H1 (cell line): ENCODE results near the gene HS6ST2. TPM values are rescaled to one million over a fixed set of nuclear protein-coding genes. Genes with fewer than 3 reads are reported as not detected.

ENCODE experiments used
- CTCF ChIA-PET: fragments of 300-600 bp; sonication (Branson Sonifier 250); formaldehyde crosslinking; loops from one replicate; lab custom pipeline; 2021; ENCODE audit not compliant: partially characterized antibody; lab: Charles Lee
- POLR2A ChIA-PET: fragments of 300-600 bp; sonication (Branson Sonifier 250); formaldehyde crosslinking; loops from one replicate; lab custom pipeline; 2021; ENCODE audit warnings: inconsistent platforms; ENCODE audit not compliant: partially characterized antibody; lab: Charles Lee
- DNase-seq, 2 experiments: peaks; one replicate each; pipeline versions ENCODE4 v3.0.0 to v3.0.0-alpha.2; 2010 to 2022; ENCODE audit warnings: low spot score in 2 of 2, low read depth in 1 of 2, mixed read lengths in 1 of 2
- FAIRE-seq: peaks from 2 replicates; lab custom pipeline; 2011; peaks lifted over from hg19 to GRCh38; lab: Jason Lieb, UNC
- H2AFZ ChIP-seq: 2 replicates; pipeline ENCODE4 v1.8.1; 2012; ENCODE audit warnings: low read length, inconsistent platforms
- H2AK5ac ChIP-seq: 2 replicates; pipeline ENCODE4 v1.6.1; 2013; ENCODE audit warnings: low read depth, low read length
- H2BK120ac ChIP-seq: replicated peaks from 2 replicates; pipeline ENCODE3; 2013; ENCODE audit warnings: low read depth, low read length, inconsistent platforms
- H2BK12ac ChIP-seq: 2 replicates; pipeline ENCODE4 v1.6.1; 2013; ENCODE audit warnings: low read depth, low read length
- H2BK15ac ChIP-seq: 2 replicates; pipeline ENCODE4 v1.6.1; 2013; ENCODE audit warnings: low read length
- H2BK20ac ChIP-seq: 2 replicates; pipeline ENCODE4 v1.6.1; 2013; ENCODE audit warnings: low read length
- H2BK5ac ChIP-seq: 2 replicates; pipeline ENCODE4 v1.6.1; 2013; ENCODE audit warnings: low read depth, low read length
- H3K14ac ChIP-seq: 2 replicates; pipeline ENCODE4 v1.6.1; 2013; ENCODE audit warnings: inconsistent platforms; ENCODE audit not compliant: insufficient read length
- H3K18ac ChIP-seq: 2 replicates; pipeline ENCODE4 v1.6.1; 2013; ENCODE audit warnings: low read length; ENCODE audit errors: extremely low read depth
- H3K23ac ChIP-seq: 2 replicates; pipeline ENCODE4 v1.6.1; 2013; ENCODE audit warnings: inconsistent platforms; ENCODE audit not compliant: insufficient read length
- H3K23me2 ChIP-seq: 2 replicates; pipeline ENCODE4 v1.6.1; 2013; ENCODE audit warnings: low read depth, low read length
- H3K27ac ChIP-seq: 2 replicates; pipeline ENCODE4 v1.6.1; 2011; ENCODE audit warnings: low read depth, low read length, inconsistent platforms
- H3K27me3 ChIP-seq, 4 experiments: replicated peaks in 1 of 4; 1 replicate in 1 of 4; 2 replicates in 3 of 4; pipeline versions ENCODE4 v1.6.1 to v1.8.1; 2011 to 2013; ENCODE audit warnings: low read length in 3 of 4, mild to moderate bottlenecking in 3 of 4, inconsistent platforms in 2 of 4, mixed read lengths in 2 of 4, moderate library complexity in 1 of 4; ENCODE audit not compliant: control insufficient read depth in 3 of 4, insufficient read depth in 3 of 4; ENCODE audit errors: extremely low read depth in 1 of 4
- H3K36me3 ChIP-seq, 4 experiments: 2 replicates each; pipeline versions ENCODE4 v1.6.1 to v1.8.1; 2011 to 2013; ENCODE audit warnings: mild to moderate bottlenecking in 4 of 4, low read length in 3 of 4, moderate library complexity in 2 of 4, control low read depth in 1 of 4, inconsistent platforms in 1 of 4; ENCODE audit not compliant: insufficient read depth in 4 of 4, control insufficient read depth in 2 of 4
- H3K4ac ChIP-seq: replicated peaks from 2 replicates; pipeline ENCODE3; 2013; ENCODE audit warnings: low read length, low read depth, mixed read lengths, inconsistent platforms; ENCODE audit not compliant: insufficient read length
- H3K4me1 ChIP-seq, 4 experiments: replicated peaks in 1 of 4; 1 replicate in 1 of 4; 2 replicates in 3 of 4; pipeline versions ENCODE4 v1.6.1 to v1.8.1; 2011 to 2013; ENCODE audit warnings: low read length in 3 of 4, inconsistent platforms in 2 of 4, mixed read lengths in 1 of 4; ENCODE audit not compliant: insufficient read depth in 4 of 4, control insufficient read depth in 3 of 4
- H3K4me2 ChIP-seq, 2 experiments: 2 replicates each; pipeline versions ENCODE4 v1.6.1 to v1.8.1; 2011 to 2013; ENCODE audit warnings: low read depth in 2 of 2, low read length in 2 of 2, control low read depth in 1 of 2, inconsistent platforms in 1 of 2, mild to moderate bottlenecking in 1 of 2; ENCODE audit not compliant: insufficient read depth in 1 of 2
- H3K4me3 ChIP-seq, 4 experiments: fragments of 200-600, 300-600 bp in 1 of 4; sonication (generic), shearing (Covaris generic), sonication (Bioruptor Twin) in 1 of 4; 2 replicates each; pipeline versions ENCODE4 v1.5.1 to v1.8.1; 2011 to 2016; ENCODE audit warnings: low read length in 4 of 4, low read depth in 3 of 4, control low read depth in 2 of 4, inconsistent platforms in 2 of 4, mild to moderate bottlenecking in 2 of 4, mixed read lengths in 1 of 4, moderate library complexity in 1 of 4; ENCODE audit not compliant: insufficient read depth in 2 of 4; ENCODE audit errors: extremely low read depth in 1 of 4
- H3K56ac ChIP-seq: replicated peaks from 2 replicates; pipeline ENCODE3; 2013; ENCODE audit warnings: low read depth, mild to moderate bottlenecking, mixed read lengths, low read length, inconsistent platforms; ENCODE audit not compliant: insufficient read length
- H3K79me1 ChIP-seq: 2 replicates; pipeline ENCODE4 v1.6.1; 2013; ENCODE audit warnings: low read depth, low read length, control low read depth
- H3K79me2 ChIP-seq, 2 experiments: 2 replicates each; pipeline versions ENCODE4 v1.6.1 to v1.8.1; 2012 to 2013; ENCODE audit warnings: low read length in 2 of 2, mild to moderate bottlenecking in 2 of 2, inconsistent platforms in 1 of 2; ENCODE audit not compliant: insufficient read depth in 2 of 2, control insufficient read depth in 1 of 2
- H3K9ac ChIP-seq, 4 experiments: replicated peaks in 1 of 4; 1 replicate in 1 of 4; 2 replicates in 3 of 4; pipeline versions ENCODE4 v1.6.1 to v1.8.1; 2011 to 2013; ENCODE audit warnings: low read depth in 3 of 4, low read length in 3 of 4, control low read depth in 2 of 4, mild to moderate bottlenecking in 2 of 4, moderate library complexity in 2 of 4, inconsistent platforms in 1 of 4; ENCODE audit errors: extremely low read depth in 1 of 4
- H3K9me3 ChIP-seq, 2 experiments: 2 replicates each; pipeline versions ENCODE4 v1.6.1 to v1.8.1; 2012 to 2013; ENCODE audit warnings: mild to moderate bottlenecking in 2 of 2, moderate library complexity in 2 of 2, control low read depth in 1 of 2, inconsistent platforms in 1 of 2, low read depth in 1 of 2, low read length in 1 of 2, mixed read lengths in 1 of 2; ENCODE audit not compliant: insufficient read depth in 2 of 2
- H4K20me1 ChIP-seq, 2 experiments: replicated peaks in 1 of 2; 2 replicates each; pipeline versions ENCODE3 to v1.8.1; 2011 to 2013; ENCODE audit warnings: inconsistent platforms in 2 of 2, low read length in 2 of 2, mild to moderate bottlenecking in 1 of 2; ENCODE audit not compliant: insufficient read depth in 2 of 2, control insufficient read depth in 1 of 2
- H4K5ac ChIP-seq: 2 replicates; pipeline ENCODE4 v1.6.1; 2013; ENCODE audit warnings: low read length, low read depth, mixed read lengths, inconsistent platforms; ENCODE audit not compliant: insufficient read length
- H4K8ac ChIP-seq: 2 replicates; pipeline ENCODE4 v1.8.0; 2013; ENCODE audit warnings: mild to moderate bottlenecking, moderate library complexity, low read length, inconsistent platforms; ENCODE audit not compliant: insufficient read depth; ENCODE audit errors: extremely low read depth
- H4K91ac ChIP-seq: replicated peaks from 2 replicates; pipeline ENCODE3; 2013; ENCODE audit warnings: low read length, mixed read lengths, inconsistent platforms; ENCODE audit not compliant: insufficient read length
- ATF3 ChIP-seq: IDR thresholded peaks from 2 replicates; pipeline ENCODE4 v1.6.1; 2011; ENCODE audit warnings: low read depth, mild to moderate bottlenecking, low read length; ENCODE audit not compliant: insufficient read depth
- CEBPB ChIP-seq: IDR thresholded peaks from 2 replicates; pipeline ENCODE4 v1.6.1; 2012; ENCODE audit warnings: low read depth, low read length
- GTF2F1 ChIP-seq: IDR thresholded peaks from 2 replicates; pipeline ENCODE4 v1.6.1; 2012; ENCODE audit warnings: low read depth, low read length, improper control_type of control experiment, borderline replicate concordance
- RFX5 ChIP-seq: IDR thresholded peaks from 2 replicates; pipeline ENCODE4 v1.6.1; 2011; ENCODE audit warnings: low read depth, low read length, improper control_type of control experiment, borderline replicate concordance
- WGBS, 2 experiments: shearing (Covaris generic) in 1 of 2; methylation state at CpG; one replicate each; pipeline versions ENCODE4 v1.1.6 to v1.1.7; 2013 to 2015; ENCODE audit warnings: low lambda C conversion rate in 2 of 2, mixed read lengths in 2 of 2, inconsistent platforms in 1 of 2, low coverage in 1 of 2, missing lambda C conversion rate in 1 of 2; ENCODE audit not compliant: insufficient replicate concordance in 2 of 2, insufficient coverage in 1 of 2, insufficient read length in 1 of 2; ENCODE audit errors: extremely low coverage in 1 of 2, missing lambda C conversion rate in 1 of 2; 5-methylcytosine and 5-hydroxymethylcytosine counted together
- polyA plus RNA-seq, 7 experiments: library from polyadenylated mRNA; depleted of rRNA in 3 of 7; stranded (reverse) in 5 of 7; unstranded in 2 of 7; fragments of >200 nt in 5 of 7; fragments of 200-250 nt in 2 of 7; gene quantifications; 1 replicate in 5 of 7; 2 replicates in 1 of 7; 4 replicates in 1 of 7; pipeline versions ENCODE4 v1.2.1 to v1.2.3, GENCODE V29; 2011 to 2013; ENCODE audit warnings: missing spikeins in 2 of 7, mixed read lengths in 2 of 7
- total RNA-seq: library from RNA; stranded (reverse); fragmentation: NEBNext Ultra II Directional; extraction: Animal tissue kit (Norgen Biotek cat#: 25700); gene quantifications from 2 replicates; pipeline ENCODE4 v1.2.1, GENCODE V29; 2021

HS6ST2 gene
- total and polyA plus RNA-seq, 2 of the 8 experiments (the other 6 are each of a cell fraction or from before 2014, with no cell fraction given): 3.9 TPM

GRCh38 chrX:132602701-132603100 is 355.7 kb downstream of the HS6ST2 start:
- Histone ChIP-seq H2AFZ (no peak overlapping the region), H2BK20ac (no peak overlapping the region), H3K79me1 (no peaks in the 10 kb centered on the region), H3K4me3 (no peak overlapping the region), H3K18ac (no peak overlapping the region), H4K20me1 (no peaks in the 10 kb centered on the region), H2BK12ac (no peak overlapping the region), H4K91ac (no peak overlapping the region), H3K23me2 (no peaks in the 10 kb centered on the region), H4K8ac (no peak overlapping the region), H3K9ac (no peak overlapping the region), H2BK15ac (no peak overlapping the region), H3K27ac (no peak overlapping the region), H3K27me3 (no peaks in the 10 kb centered on the region), H3K9me3 (no peaks in the 10 kb centered on the region), H3K4me2 (no peak overlapping the region), H2BK5ac (no peak overlapping the region), H3K23ac (no peak overlapping the region), H3K4ac (no peak overlapping the region), H3K56ac (no peak overlapping the region), H3K79me2 (no peaks in the 10 kb centered on the region), H2BK120ac (no peak overlapping the region), H3K14ac (no peak overlapping the region), H4K5ac (no peak overlapping the region), H3K36me3 (no peaks in the 10 kb centered on the region), H2AK5ac (no peak overlapping the region), H3K4me1 (no peaks in the 10 kb centered on the region)
- FAIRE-seq: no peak
- POLR2A ChIA-PET: no interaction called here
- WGBS, 2 experiments: 100% methylated on average over 3 of the region's 4 CpGs; no CpG with 5 or more reads in 1 of the 2 experiments
- no peak for TF ChIP-seq CEBPB
- no peak for TF ChIP-seq GTF2F1
- no peak for TF ChIP-seq ATF3
- TF ChIP-seq RFX5: no peak
- no peak for DNase-seq
- CTCF ChIA-PET: interaction anchor here (1.1 to 4.1 kb wide), 4 partner anchors 12 to 383 kb away, joined by 4 to 33 read pairs (median 4); no protein-coding TSS in a partner anchor
